Urinary bladder (tissue), 4 donors: ENCODE measurements around the gene ARHGEF3. TPM values are rescaled to one million over a fixed set of nuclear protein-coding genes. Genes with fewer than 3 reads are reported as not detected.

ENCODE experiments used
- DNase-seq: peaks from one replicate; pipeline ENCODE4 v3.0.0-alpha.2; 2015; ENCODE audit errors: extremely low spot score
- H3K27ac ChIP-seq: one replicate; pipeline ENCODE4 v1.5.1; 2013; ENCODE audit warnings: low read depth, mild to moderate bottlenecking, moderate library complexity
- H3K36me3 ChIP-seq: one replicate; pipeline ENCODE4 v1.6.1; 2013; ENCODE audit warnings: mild to moderate bottlenecking, moderate library complexity; ENCODE audit not compliant: insufficient read depth
- H3K4me1 ChIP-seq: one replicate; pipeline ENCODE4 v1.6.1; 2013; ENCODE audit warnings: mild to moderate bottlenecking, moderate library complexity; ENCODE audit not compliant: insufficient read depth
- H3K4me3 ChIP-seq: one replicate; pipeline ENCODE4 v1.5.1; 2013; ENCODE audit warnings: low read depth, low read length
- WGBS: extraction: QIAGEN DNeasy Blood & Tissue Kit; methylation state at CpG from one replicate; pipeline ENCODE4 v1.1.7; 2013; 5-methylcytosine and 5-hydroxymethylcytosine counted together
- polyA plus RNA-seq: library from polyadenylated mRNA; stranded (reverse); fragments of 200-250 nt; gene quantifications from one replicate; pipeline ENCODE4 v1.2.3, GENCODE V29; 2013
- total RNA-seq: library from RNA; depleted of rRNA; stranded (reverse); fragments of >200 nt; gene quantifications from one replicate; pipeline ENCODE4 v1.2.3, GENCODE V29; 2014
- donor health status: healthy with polysubstance abuse.
- donor health status: healthy.

ARHGEF3 gene
- total and polyA plus RNA-seq, 2 donors, result 22.4 to 30.1 TPM

GRCh38 chr3:56830884-56831283 is 29.1 kb upstream of the ARHGEF3 start:
- H3K36me3 ChIP-seq, result no peaks in the 10 kb centered on the region

GRCh38 chr3:56829533-56829932 is 27.8 kb upstream of the ARHGEF3 start:
- Histone ChIP-seq H3K4me3 (no peak overlapping the region), H3K27ac (no peak overlapping the region), H3K36me3 (no peaks in the 10 kb centered on the region), H3K4me1 (no peaks in the 10 kb centered on the region)
- DNase-seq, result no peak
- WGBS, result 17% methylated on average over 1 of the region's 1 CpG

More at GRCh38 chr3:56830884-56831283, 29.1 kb upstream of the ARHGEF3 start:
- DNase-seq, result no peak
- 90% methylated on average over 2 of the region's 2 CpGs for WGBS
- no peak overlapping the region for H3K4me3 ChIP-seq
- no peaks in the 10 kb centered on the region for H3K4me1 ChIP-seq
- H3K27ac ChIP-seq, result no peak overlapping the region

- 96% methylated on average over 5 of the region's 5 CpGs for WGBS
- H3K36me3 ChIP-seq, result no peaks in the 10 kb centered on the region
- no peaks in the 10 kb centered on the region for H3K4me1 ChIP-seq
- H3K4me3 ChIP-seq, result no peak overlapping the region
- DNase-seq, result no peak
- H3K27ac ChIP-seq, result no peak overlapping the region
These were observed 25.3 kb upstream of the ARHGEF3 start for GRCh38 chr3:56826831-56827722.

GRCh38 chr3:56825567-56826438 is 24.1 kb upstream of the ARHGEF3 start:
- Histone ChIP-seq H3K4me3 (no peak overlapping the region), H3K4me1 (no peaks in the 10 kb centered on the region), H3K27ac (no peak overlapping the region), H3K36me3 (no peaks in the 10 kb centered on the region)
- WGBS, result 16% methylated on average over 4 of the region's 4 CpGs
- peak; percentile 69 for DNase-seq

GRCh38 chr3:56823984-56824703 is 22.4 kb upstream of the ARHGEF3 start:
- Histone ChIP-seq H3K4me1 (no peaks in the 10 kb centered on the region), H3K4me3 (no peak overlapping the region), H3K36me3 (no peaks in the 10 kb centered on the region), H3K27ac (no peak overlapping the region)
- 31% methylated on average over 4 of the region's 4 CpGs for WGBS
- no peak for DNase-seq

GRCh38 chr3:56823421-56823926 is 21.7 kb upstream of the ARHGEF3 start:
- Histone ChIP-seq H3K36me3 (no peaks in the 10 kb centered on the region), H3K27ac (no peak overlapping the region), H3K4me3 (no peak overlapping the region), H3K4me1 (no peaks in the 10 kb centered on the region)
- DNase-seq, result no peak

GRCh38 chr3:56822501-56822900 is 20.8 kb upstream of the ARHGEF3 start:
- 90% methylated on average over 7 of the region's 7 CpGs for WGBS

GRCh38 chr3:56819016-56819809 is 17.5 kb upstream of the ARHGEF3 start:
- Histone ChIP-seq H3K4me3 (no peak overlapping the region), H3K4me1 (no peaks in the 10 kb centered on the region), H3K27ac (no peak overlapping the region), H3K36me3 (no peaks in the 10 kb centered on the region)
- WGBS, result 94% methylated on average over 2 of the region's 2 CpGs
- no peak for DNase-seq

More at GRCh38 chr3:56822501-56822900, 20.8 kb upstream of the ARHGEF3 start:
- Histone ChIP-seq H3K36me3 (no peaks in the 10 kb centered on the region), H3K4me1 (no peaks in the 10 kb centered on the region), H3K4me3 (no peak overlapping the region), H3K27ac (no peak overlapping the region)
- DNase-seq, result no peak

GRCh38 chr3:56818156-56818985 is 16.6 kb upstream of the ARHGEF3 start:
- WGBS, result 87% methylated on average over 6 of the region's 6 CpGs
- no peaks in the 10 kb centered on the region for H3K4me1 ChIP-seq
- no peak overlapping the region for H3K27ac ChIP-seq
- H3K36me3 ChIP-seq, result no peaks in the 10 kb centered on the region
- no peak overlapping the region for H3K4me3 ChIP-seq
- DNase-seq, result no peak

- no peak overlapping the region for H3K4me3 ChIP-seq
- H3K4me1 ChIP-seq, result peaks cover 1% of the 10 kb centered on the region
- no peak for DNase-seq
- H3K27ac ChIP-seq, result no peak overlapping the region
- WGBS, result 86% methylated on average over 4 of the region's 4 CpGs
- H3K36me3 ChIP-seq, result no peaks in the 10 kb centered on the region
These were observed 15.9 kb upstream of the ARHGEF3 start for GRCh38 chr3:56817646-56818045.

GRCh38 chr3:56816061-56816460 is 14.3 kb upstream of the ARHGEF3 start:
- Histone ChIP-seq H3K27ac (no peak overlapping the region), H3K36me3 (no peaks in the 10 kb centered on the region), H3K4me1 (peaks cover 1% of the 10 kb centered on the region), H3K4me3 (no peak overlapping the region)
- DNase-seq, result no peak

GRCh38 chr3:56815589-56815988 is 13.8 kb upstream of the ARHGEF3 start:
- 89% methylated on average over 1 of the region's 1 CpG for WGBS
- peaks cover 1% of the 10 kb centered on the region for H3K4me1 ChIP-seq
- no peak for DNase-seq
- no peak overlapping the region for H3K4me3 ChIP-seq
- H3K27ac ChIP-seq, result no peak overlapping the region
- H3K36me3 ChIP-seq, result no peaks in the 10 kb centered on the region
